ENCODE measurements around the gene ASB8. TPM values are rescaled to one million over a fixed set of nuclear protein-coding genes. Genes with fewer than 3 reads are reported as not detected.
"Not testable (repeated sequence)": the region's sequence is repeated elsewhere in the genome, so short reads cannot be mapped to it uniquely, and the experiment has no call there.

The ASB8 gene
- total RNA-seq, 2 donors from 2014 or later: 37.0 to 39.5 TPM

DNA sequence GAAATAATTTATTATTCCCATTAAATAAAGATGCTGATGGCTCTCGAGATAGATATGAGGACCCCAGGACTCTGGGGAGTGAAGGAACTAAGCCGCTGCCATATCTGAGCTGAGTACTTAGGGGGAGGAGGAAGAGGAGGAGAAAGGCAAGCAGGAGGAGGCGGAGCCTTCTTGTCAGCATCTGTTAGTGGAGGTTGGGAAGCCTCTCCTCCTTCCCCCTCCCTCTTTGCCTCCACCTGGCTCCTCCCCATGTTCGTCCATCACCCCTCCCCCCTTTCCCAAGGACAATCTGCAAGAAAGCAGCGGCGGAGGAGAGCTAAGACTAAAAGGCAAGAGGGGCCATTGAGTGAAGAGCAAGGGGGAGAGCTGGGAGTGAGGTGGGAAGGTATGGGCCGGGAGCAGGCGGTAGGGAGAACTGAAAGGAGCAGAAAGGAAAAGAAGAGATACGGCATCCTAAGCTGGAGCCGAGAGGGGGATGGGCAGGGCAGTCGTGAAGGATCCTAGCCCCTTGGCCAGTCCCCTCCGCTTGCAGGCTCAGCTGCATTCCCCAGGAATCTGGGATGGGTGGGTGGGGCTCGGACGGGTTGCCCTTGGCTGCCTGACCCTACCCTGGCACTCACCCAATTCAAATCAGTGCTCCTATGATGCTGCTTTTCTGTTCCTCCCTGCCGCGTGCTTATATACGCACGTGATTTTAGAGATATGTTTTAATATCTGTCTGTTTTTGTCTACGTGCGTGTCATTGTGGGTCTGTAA is 38.1 kb downstream of the ASB8 start, which contains the start of gene PFKM:
Gene PFKM, plus strand, starts transcription at position 287 of the 756 bp plus-strand sequence. CDS start 3,411 bp downstream, outside the sequence.
- H3K9ac ChIP-seq (ENCODE audit: low read depth in 2 of 2, low read length in 2 of 2): peak within 1 kb of the TSS; percentile 44 to 52

DNA sequence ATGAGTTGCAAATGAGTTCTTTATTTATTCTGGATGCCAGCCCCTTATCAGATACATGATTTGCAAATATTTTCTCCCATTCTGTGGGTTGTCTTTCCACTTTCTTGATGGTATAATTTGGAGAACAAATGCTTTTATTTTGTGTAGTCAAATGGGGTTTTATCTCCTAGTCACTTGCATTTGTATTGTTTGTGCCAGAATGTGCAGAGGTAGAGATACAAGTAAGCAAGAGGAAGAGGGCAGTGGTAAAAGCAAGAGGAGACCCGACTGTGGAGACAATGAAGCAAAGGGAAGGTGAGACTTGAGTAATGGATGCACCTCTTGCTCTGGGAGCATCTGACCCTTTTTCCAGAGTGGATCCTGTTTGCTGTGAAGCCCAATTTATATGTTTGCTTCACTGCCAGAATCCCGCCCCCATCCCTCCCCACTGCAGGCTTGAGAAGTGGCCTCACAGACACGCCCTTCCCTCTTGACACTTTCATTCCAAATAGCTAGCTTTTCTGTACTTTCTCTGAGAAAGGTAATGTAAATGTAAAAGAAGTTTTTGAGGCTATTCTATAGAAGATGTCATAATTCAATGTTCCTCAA is 38.9 kb downstream of the ASB8 start:
- no peak overlapping the region for H3K27ac ChIP-seq
- peaks cover 4% of the 10 kb centered on the region for H3K4me1 ChIP-seq
- intact Hi-C loops (cut with DNase I): no loop called here
- H3K27me3 ChIP-seq: no peaks in the 10 kb centered on the region
- TF ChIP-seq, protein P1, sequence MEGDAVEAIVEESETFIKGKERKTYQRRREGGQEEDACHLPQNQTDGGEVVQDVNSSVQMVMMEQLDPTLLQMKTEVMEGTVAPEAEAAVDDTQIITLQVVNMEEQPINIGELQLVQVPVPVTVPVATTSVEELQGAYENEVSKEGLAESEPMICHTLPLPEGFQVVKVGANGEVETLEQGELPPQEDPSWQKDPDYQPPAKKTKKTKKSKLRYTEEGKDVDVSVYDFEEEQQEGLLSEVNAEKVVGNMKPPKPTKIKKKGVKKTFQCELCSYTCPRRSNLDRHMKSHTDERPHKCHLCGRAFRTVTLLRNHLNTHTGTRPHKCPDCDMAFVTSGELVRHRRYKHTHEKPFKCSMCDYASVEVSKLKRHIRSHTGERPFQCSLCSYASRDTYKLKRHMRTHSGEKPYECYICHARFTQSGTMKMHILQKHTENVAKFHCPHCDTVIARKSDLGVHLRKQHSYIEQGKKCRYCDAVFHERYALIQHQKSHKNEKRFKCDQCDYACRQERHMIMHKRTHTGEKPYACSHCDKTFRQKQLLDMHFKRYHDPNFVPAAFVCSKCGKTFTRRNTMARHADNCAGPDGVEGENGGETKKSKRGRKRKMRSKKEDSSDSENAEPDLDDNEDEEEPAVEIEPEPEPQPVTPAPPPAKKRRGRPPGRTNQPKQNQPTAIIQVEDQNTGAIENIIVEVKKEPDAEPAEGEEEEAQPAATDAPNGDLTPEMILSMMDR (IDR thresholded peaks at IDR 0.05): no peak
- no peaks in the 10 kb centered on the region for H3K9me3 ChIP-seq
- H3K36me3 ChIP-seq: no peaks in the 10 kb centered on the region
- peak overlapping the region; percentile 60 for H3K4me3 ChIP-seq
- no peak overlapping the region for H3K9ac ChIP-seq (ENCODE audit: low read depth in 2 of 2, low read length in 2 of 2)
- DNase-seq: no peak

More for the DNA sequence above, 38.1 kb downstream of the ASB8 start, which contains the start of gene PFKM:
- H3K4me1 ChIP-seq: peaks cover 4% of the 10 kb centered on the region
- TF ChIP-seq, protein P1 (IDR thresholded peaks at IDR 0.05): no peak
- peak within 1 kb of the TSS; percentile 2 for H3K27ac ChIP-seq
- H3K27me3 ChIP-seq: no peaks in the 10 kb centered on the region
- peak; percentile 92 for DNase-seq
- peak within 1 kb of the TSS; percentile 60 for H3K4me3 ChIP-seq
- H3K9me3 ChIP-seq: no peaks in the 10 kb centered on the region
- intact Hi-C loops (cut with DNase I): no loop called here
- H3K36me3 ChIP-seq: no peaks in the 10 kb centered on the region

GRCh38 chr12:48115957-48116356 is 41.4 kb downstream of the ASB8 start:
- TF ChIP-seq, protein P1 (IDR thresholded peaks at IDR 0.05): no peak
- Histone ChIP-seq H3K9ac (ENCODE audit: low read depth in 2 of 2, low read length in 2 of 2) (no peak overlapping the region), H3K36me3 (no peaks in the 10 kb centered on the region), H3K4me1 (peaks cover 4% of the 10 kb centered on the region), H3K27ac (no peak overlapping the region), H3K4me3 (no peak overlapping the region), H3K9me3 (no peaks in the 10 kb centered on the region), H3K27me3 (no peaks in the 10 kb centered on the region)
- intact Hi-C loops (cut with DNase I): no loop called here
- no peak for DNase-seq

- H3K4me1 ChIP-seq; H3K36me3 ChIP-seq; intact Hi-C loops (cut with DNase I); H3K27me3 ChIP-seq; H3K9ac ChIP-seq (ENCODE audit: low read depth in 2 of 2, low read length in 2 of 2); H3K27ac ChIP-seq; DNase-seq; H3K4me3 ChIP-seq; H3K9me3 ChIP-seq: not testable (repeated sequence)
These were observed 46.0 kb downstream of the ASB8 start for GRCh38 chr12:48111312-48111693.

GRCh38 chr12:48110691-48111311 is 46.5 kb downstream of the ASB8 start:
- H3K4me3 ChIP-seq: no peak overlapping the region
- intact Hi-C loops (cut with DNase I): no loop called here
- no peaks in the 10 kb centered on the region for H3K36me3 ChIP-seq
- no peaks in the 10 kb centered on the region for H3K9me3 ChIP-seq
- no peak overlapping the region for H3K27ac ChIP-seq
- DNase-seq: no peak
- TF ChIP-seq, protein P1 (IDR thresholded peaks at IDR 0.05): no peak
- H3K9ac ChIP-seq (ENCODE audit: low read depth in 2 of 2, low read length in 2 of 2): no peak overlapping the region
- no peaks in the 10 kb centered on the region for H3K27me3 ChIP-seq
- peaks cover 7% of the 10 kb centered on the region for H3K4me1 ChIP-seq

All from colonic mucosa (tissue), 4 donors.